Mucosa of stomach (tissue), 1 donor: Measurements from ENCODE around the gene PSME2.

Source experiments
- H3K27me3 ChIP-seq: one replicate; pipeline ENCODE4 v1.7.0; 2013; ENCODE audit warnings: mild to moderate bottlenecking, low read length; ENCODE audit not compliant: control insufficient read depth, insufficient read depth
- H3K36me3 ChIP-seq: one replicate; pipeline ENCODE4 v1.7.0; 2013; ENCODE audit warnings: low read length; ENCODE audit not compliant: control insufficient read depth, insufficient read depth
- H3K4me1 ChIP-seq: one replicate; pipeline ENCODE4 v1.7.0; 2013; ENCODE audit warnings: mild to moderate bottlenecking, low read length; ENCODE audit not compliant: control insufficient read depth, insufficient read depth
- H3K4me3 ChIP-seq: one replicate; pipeline ENCODE4 v1.7.0; 2013; ENCODE audit warnings: low read length
- H3K9ac ChIP-seq: one replicate; pipeline ENCODE4 v1.7.0; 2013; ENCODE audit warnings: mild to moderate bottlenecking, low read length, moderate library complexity
- H3K9me3 ChIP-seq: one replicate; pipeline ENCODE4 v1.7.0; 2013; ENCODE audit warnings: mild to moderate bottlenecking, low read length, moderate library complexity; ENCODE audit not compliant: control insufficient read depth
- donor health status: Pancreatic carcinoma.

PSME2 gene

GRCh38 chr14:24185741-24186140 lies 39.3 kb upstream of the PSME2 start:
- Histone ChIP-seq H3K36me3 (peaks cover 10% of the 10 kb centered on the region), H3K9me3 (no peaks in the 10 kb centered on the region), H3K27me3 (no peaks in the 10 kb centered on the region), H3K4me1 (peaks cover 6% of the 10 kb centered on the region), H3K4me3 (no peak overlapping the region), H3K9ac (no peak overlapping the region)

GRCh38 chr14:24185026-24185425 lies 38.6 kb upstream of the PSME2 start:
- Histone ChIP-seq H3K4me1 (peaks cover 6% of the 10 kb centered on the region), H3K9me3 (no peaks in the 10 kb centered on the region), H3K27me3 (no peaks in the 10 kb centered on the region), H3K4me3 (no peak overlapping the region), H3K36me3 (peaks cover 10% of the 10 kb centered on the region), H3K9ac (no peak overlapping the region)

- peaks cover 6% of the 10 kb centered on the region for H3K4me1 ChIP-seq
- H3K9me3 ChIP-seq, result no peaks in the 10 kb centered on the region
- no peaks in the 10 kb centered on the region for H3K27me3 ChIP-seq
- H3K9ac ChIP-seq, result no peak overlapping the region
- no peak overlapping the region for H3K4me3 ChIP-seq
- peaks cover 10% of the 10 kb centered on the region for H3K36me3 ChIP-seq
These were observed 37.9 kb upstream of the PSME2 start for GRCh38 chr14:24184104-24184970.

GRCh38 chr14:24183014-24183481 lies 36.6 kb upstream of the PSME2 start:
- Histone ChIP-seq H3K27me3 (no peaks in the 10 kb centered on the region), H3K36me3 (peaks cover 14% of the 10 kb centered on the region), H3K4me1 (peaks cover 4% of the 10 kb centered on the region), H3K9ac (no peak overlapping the region), H3K4me3 (no peak overlapping the region), H3K9me3 (no peaks in the 10 kb centered on the region)

- Histone ChIP-seq H3K27me3 (no peaks in the 10 kb centered on the region), H3K36me3 (peaks cover 14% of the 10 kb centered on the region), H3K9me3 (no peaks in the 10 kb centered on the region), H3K9ac (no peak overlapping the region), H3K4me3 (no peak overlapping the region), H3K4me1 (no peaks in the 10 kb centered on the region)
These were observed 35.9 kb upstream of the PSME2 start for GRCh38 chr14:24182110-24182882.

GRCh38 chr14:24181371-24182077 lies 35.1 kb upstream of the PSME2 start:
- H3K9me3 ChIP-seq, result no peaks in the 10 kb centered on the region
- H3K36me3 ChIP-seq, result peaks cover 12% of the 10 kb centered on the region
- H3K4me3 ChIP-seq, result no peak overlapping the region
- no peaks in the 10 kb centered on the region for H3K4me1 ChIP-seq
- no peaks in the 10 kb centered on the region for H3K27me3 ChIP-seq
- H3K9ac ChIP-seq, result no peak overlapping the region

- Histone ChIP-seq H3K27me3 (no peaks in the 10 kb centered on the region), H3K4me1 (no peaks in the 10 kb centered on the region), H3K9ac (no peak overlapping the region), H3K36me3 (peaks cover 4% of the 10 kb centered on the region), H3K4me3 (no peak overlapping the region), H3K9me3 (no peaks in the 10 kb centered on the region)
These were observed 33.8 kb upstream of the PSME2 start for GRCh38 chr14:24179961-24180796.

- H3K36me3 ChIP-seq, result peaks cover 4% of the 10 kb centered on the region
These were observed 33.0 kb upstream of the PSME2 start for GRCh38 chr14:24179294-24179960.

GRCh38 chr14:24178399-24179178 lies 32.2 kb upstream of the PSME2 start:
- H3K36me3 ChIP-seq, result peaks cover 4% of the 10 kb centered on the region
- no peak overlapping the region for H3K9ac ChIP-seq

More at GRCh38 chr14:24179294-24179960, 33.0 kb upstream of the PSME2 start:
- H3K27me3 ChIP-seq, result no peaks in the 10 kb centered on the region
- H3K9ac ChIP-seq, result no peak overlapping the region
- no peaks in the 10 kb centered on the region for H3K4me1 ChIP-seq
- no peak overlapping the region for H3K4me3 ChIP-seq
- no peaks in the 10 kb centered on the region for H3K9me3 ChIP-seq

GRCh38 chr14:24177891-24178290 lies 31.5 kb upstream of the PSME2 start:
- Histone ChIP-seq H3K9me3 (no peaks in the 10 kb centered on the region), H3K27me3 (no peaks in the 10 kb centered on the region), H3K4me1 (no peaks in the 10 kb centered on the region), H3K36me3 (peaks cover 4% of the 10 kb centered on the region), H3K9ac (no peak overlapping the region), H3K4me3 (no peak overlapping the region)

More at GRCh38 chr14:24178399-24179178, 32.2 kb upstream of the PSME2 start:
- H3K27me3 ChIP-seq, result no peaks in the 10 kb centered on the region
- no peaks in the 10 kb centered on the region for H3K4me1 ChIP-seq
- H3K9me3 ChIP-seq, result no peaks in the 10 kb centered on the region
- no peak overlapping the region for H3K4me3 ChIP-seq
